Effector CD4-positive, alpha-beta T cell (primary cell): ENCODE results near the gene CDH13.

ENCODE experiments used
- DNase-seq: peaks from one replicate; pipeline ENCODE4 v3.0.0-alpha.2; 2020

The CDH13 gene

DNA sequence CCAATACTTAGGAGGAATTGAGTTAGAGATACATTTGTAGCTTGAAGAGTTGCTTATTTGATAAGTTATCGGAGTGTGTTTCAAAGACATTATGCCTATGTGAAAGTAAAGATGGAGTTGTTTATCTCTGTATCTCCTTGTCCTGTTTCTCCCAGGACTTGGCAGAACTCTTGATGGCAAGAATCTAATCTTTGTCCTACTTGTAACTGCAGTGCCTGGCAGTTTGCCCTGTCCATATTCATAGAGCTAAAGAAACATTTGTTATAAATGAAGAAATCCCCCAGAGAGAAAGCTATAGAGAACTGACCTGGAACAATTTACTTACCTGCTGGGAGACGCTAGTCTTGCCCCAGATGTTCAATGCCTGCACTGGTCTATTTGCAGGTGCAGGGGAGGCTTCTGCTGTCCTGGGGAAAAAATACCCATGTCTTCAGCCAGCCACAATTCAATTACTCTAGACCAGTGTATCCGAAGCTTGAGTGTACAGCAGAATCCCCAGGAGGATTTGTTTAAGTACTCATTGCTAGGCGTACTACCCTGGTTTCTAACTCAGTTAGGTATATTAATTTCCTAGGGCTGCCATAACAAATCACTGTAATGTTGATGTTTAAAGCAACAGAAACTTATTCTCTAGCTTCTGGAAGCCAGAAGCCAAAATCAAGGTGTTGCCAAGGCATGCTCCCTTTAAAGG is 771.0 kb downstream of the CDH13 start:
- DNase-seq: no peak

DNA sequence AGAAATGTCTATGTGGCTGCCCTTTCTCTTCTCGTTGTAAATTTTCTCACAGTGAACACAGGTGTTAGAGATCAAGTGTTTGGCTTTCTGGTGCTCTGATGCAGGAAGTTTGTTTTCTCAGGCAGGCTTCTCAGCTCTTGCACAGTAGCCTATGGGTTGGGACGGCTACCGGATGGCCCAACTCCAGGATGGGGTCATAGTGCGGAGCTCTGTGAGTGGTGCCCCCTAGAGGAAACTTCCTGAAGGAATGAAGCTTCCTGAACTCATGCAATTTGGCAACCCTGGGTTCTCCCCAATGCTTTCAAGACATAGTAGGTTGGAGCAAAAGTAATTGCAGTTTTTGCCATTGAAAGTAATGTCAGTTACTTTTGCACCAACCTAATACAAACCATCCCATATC is 773.5 kb downstream of the CDH13 start:
- DNase-seq: no peak

DNA sequence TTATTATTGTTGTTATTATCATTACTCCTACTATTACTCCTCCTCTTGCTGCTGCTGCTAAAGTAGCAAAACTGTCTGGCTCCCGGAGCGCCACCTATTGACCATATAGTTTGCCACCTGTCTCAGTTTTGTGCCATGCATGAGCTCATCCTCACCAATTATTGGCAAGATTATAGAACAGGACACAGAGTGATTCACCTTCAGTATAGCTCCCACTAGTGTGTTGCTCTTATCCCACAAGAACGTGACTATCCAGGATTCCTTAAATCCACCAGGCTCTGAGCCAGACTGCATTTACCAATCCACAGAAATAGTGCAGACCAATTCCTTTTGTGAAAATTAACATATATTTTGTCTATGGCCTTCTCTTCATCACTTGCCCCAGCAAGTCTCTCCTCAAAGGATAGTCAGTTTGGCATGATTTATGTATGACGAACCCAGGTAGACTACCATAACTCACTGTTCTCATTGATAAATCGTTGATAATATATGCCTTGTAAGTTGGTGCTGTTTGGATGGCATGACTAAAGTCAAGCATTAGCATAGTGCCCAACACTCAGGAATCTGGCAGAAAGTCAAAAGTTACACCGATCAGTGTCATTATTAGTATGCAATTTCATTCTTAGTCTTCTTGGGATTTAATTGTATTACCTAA is 775.5 kb downstream of the CDH13 start:
- no peak for DNase-seq

DNA sequence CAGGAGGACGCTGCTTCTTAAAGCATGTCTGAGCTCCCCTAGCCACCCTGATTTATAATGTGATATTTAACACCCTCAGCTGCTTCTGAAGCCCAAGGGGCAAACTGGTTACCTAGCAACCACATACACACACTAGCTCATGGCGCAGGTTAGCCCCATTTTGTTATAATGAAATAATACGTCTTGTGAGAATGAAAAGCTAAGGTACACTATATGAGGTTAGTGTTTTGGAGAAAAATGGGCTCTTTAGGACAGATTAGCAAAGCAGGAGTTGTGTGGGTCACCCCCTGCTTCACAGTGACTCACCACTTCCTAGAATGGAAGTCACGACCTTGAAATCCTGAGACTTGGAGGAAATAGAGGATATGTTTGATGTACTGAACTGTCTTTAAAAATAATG is 776.2 kb downstream of the CDH13 start:
- DNase-seq: no peak

DNA sequence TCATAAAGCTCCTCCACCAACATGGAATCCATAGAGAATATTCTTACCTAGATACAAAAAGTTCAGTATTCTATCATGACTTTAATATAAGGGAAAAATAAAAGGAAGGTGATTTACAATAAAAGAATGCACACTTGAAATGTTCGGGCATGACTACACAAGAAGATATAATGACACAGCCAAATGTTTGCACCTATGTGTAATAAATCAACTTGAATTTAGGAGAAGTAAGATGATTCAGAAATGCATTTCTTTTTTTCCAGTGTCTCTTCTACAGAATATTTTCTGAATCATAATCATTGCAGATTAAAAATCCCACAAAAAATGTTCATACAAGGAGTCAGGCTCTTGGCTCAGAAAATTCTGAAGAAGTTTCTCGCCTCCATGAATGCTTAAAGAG is 777.0 kb downstream of the CDH13 start:
- DNase-seq: no peak

DNA sequence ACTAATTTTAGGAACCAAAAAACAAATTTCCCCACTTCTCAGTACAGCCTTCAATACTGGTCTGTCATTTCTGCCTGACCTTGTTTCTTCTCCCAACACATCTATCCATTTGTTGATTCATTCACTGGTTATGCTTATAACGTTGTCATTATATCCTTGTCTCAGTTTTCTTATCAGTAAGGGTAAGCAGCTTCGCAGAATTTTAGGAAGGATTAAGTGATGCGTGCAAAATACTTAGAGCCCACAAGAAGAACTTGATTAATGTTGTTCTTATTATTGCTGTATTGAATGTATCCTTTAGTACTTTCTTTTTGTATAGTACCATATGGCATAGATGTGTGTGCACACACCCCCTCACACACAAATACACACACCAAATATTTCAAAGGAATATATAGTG is 777.5 kb downstream of the CDH13 start:
- no peak for DNase-seq

DNA sequence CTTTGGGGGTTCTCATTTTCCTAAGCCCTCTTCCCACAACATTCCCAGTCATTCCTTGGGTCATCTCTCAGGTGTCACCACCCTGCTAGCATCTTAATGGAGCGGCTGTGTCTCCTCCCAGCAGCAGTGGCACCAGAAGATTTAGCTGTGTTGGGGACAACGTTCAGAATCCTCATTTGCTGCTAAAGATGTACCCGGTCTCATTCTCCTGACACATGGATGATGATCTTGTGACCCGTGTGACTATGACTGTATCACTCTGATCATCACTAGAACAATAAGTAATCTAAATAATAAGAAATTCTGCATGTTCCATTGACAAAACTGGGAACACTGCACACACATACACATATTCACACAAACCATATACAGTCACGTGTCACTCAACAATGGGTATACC is 781.2 kb downstream of the CDH13 start:
- DNase-seq: no peak

DNA sequence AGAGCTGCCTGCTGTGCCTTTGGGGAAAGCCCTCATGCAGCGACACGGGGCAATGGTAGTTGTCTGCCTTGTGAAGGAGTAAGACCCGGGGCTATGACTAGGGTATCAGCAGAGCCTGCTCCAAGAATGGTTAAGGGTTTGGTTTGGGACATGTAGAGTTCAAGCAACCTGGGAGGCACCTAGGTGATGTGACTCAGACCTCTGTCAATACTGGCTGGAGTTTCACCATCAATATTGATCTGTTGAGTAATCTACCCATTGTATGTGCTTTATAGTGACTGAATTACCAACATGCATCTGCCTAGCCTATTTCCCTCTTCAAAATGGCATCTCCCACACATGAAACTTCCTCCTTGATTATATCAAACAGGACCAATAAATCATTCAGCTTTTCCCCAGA is 782.6 kb downstream of the CDH13 start:
- DNase-seq: no peak

DNA sequence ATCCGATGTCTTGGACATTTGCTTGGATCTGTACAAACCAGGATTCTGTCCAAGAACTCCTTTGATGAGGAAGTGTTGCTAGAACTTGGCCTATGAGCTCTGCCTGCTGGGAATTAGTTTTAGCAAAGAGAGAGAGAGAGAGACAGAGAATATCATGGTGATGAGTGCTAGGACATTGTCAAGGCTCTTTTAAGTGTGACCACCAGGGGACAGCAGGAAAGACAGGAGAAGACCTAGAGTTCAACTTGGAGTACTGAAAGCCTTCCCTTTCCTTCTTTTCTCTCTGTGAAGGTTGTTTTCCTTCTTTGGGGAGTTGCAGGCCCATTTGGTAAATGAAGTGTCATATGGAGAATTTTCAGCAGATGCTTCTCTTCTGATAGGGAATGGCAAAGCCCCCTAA is 791.8 kb downstream of the CDH13 start:
- no peak for DNase-seq

DNA sequence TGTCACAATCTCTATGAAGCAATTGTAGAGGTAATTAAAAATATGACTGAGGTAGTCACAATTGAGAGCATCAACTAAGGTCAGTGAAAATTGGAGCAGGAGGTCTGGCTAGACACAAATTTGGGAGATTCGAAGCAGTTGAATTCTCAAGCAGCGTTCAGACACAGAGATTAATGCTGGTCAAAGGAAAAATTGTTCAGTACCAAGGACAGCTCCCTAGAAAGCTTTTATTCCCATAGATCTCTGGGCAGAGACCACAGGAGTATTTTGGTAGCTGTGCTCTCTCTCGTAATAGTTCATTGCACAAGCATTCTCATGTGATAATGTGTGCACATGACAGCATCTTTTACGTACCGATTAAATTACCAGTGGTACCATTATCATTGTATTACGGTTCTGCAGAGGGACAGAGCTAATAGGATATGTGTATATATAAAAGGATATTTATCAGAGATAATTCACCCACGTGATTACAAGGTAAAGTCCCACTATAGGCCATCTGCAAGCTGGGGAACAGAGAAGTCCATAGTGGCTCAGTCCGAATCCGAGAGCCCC is 793.5 kb downstream of the CDH13 start:
- DNase-seq: no peak

DNA sequence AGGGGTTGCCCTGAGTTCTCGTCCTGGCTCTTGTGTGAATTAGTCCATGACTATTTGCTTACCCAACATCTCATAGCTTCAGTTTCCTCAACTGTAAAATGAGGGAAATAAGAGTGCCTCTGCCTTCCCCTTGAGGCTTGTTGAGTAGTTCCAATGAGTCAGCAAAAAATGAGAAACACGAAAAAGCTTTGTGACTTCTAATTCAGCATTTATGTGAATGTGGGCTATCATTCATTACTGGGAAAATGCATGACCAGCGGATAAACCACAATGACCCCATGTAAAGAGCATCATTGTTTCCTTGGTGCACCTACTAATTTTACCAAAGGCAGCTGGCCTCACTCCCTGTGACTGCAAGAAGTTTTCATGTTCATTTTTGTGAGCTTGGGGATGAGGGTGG is 806.4 kb downstream of the CDH13 start:
- DNase-seq: no peak

DNA sequence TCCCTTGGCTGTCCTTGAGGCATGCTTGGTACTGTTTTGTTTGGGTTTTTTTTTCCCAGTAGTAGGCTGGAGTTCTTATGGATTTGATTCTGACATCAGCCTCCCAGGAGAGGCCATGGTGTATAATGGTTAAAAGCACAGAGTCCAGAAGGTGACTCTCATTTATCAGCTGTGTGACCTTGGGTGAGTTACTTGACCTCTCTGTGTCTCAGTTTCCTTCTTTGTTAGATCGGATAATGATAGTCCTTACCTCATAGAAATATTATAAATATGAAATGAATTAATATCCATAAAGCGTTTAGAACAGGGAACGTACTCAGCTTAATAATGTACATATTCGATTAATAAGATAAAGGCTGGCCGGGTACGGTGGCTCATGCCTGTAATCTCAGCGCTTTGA is 810.3 kb downstream of the CDH13 start:
- DNase-seq: no peak

DNA sequence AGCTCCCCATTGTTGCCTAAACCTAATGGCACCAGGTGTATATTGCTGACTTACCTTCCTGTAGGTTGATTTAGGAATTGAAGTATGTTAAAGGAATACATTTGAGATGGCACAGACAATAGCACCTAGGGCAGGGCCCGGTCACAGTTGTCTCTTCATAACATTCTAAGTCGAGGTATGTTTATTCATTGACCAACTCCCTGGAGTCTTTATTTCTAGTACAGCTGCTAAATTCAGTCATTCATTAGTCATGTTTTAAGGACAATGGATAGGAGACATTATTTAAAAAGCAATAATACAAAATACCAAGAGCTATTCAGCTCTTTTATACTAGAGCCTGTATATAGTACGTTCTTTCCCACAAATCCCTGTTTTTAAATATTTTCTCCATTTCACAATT is 811.6 kb downstream of the CDH13 start:
- DNase-seq: no peak

DNA sequence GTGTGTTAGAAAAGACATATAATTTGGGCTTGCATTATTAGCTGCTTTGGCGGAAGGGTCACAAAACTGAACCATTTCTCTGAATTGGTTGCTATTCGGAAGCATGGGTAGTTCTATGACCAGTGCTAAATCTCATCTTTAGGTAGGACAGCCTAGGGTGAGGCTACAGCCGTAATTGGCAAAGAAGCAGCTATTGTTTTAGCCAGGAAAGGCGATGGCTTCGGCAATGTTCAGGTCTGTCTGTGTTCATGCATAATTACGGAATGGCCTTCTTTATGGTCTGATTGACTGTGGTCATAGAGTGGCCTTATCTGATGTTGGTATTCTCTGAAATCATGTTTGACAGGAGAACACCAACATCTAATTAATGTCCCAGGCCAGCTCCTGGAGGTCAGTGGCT is 812.6 kb downstream of the CDH13 start:
- no peak for DNase-seq

DNA sequence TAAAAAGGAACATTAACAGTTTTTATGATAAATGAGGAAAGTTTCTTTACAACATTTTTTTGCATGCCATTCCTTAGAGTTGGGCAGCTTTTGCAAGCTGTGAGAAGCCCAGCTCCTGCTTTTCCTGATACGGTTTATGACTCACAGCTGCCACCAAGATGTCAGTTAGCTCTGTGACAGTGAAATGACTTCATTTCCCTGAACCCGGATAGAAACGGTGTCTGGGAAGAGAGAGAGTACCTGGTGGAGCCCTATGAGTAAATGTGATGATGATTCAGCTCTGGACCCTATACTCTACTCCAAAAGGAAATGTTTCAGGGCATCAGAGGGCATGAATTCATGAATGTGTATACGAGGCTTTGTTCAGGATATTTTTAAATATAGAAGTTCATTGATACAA is 814.7 kb downstream of the CDH13 start:
- no peak for DNase-seq

DNA sequence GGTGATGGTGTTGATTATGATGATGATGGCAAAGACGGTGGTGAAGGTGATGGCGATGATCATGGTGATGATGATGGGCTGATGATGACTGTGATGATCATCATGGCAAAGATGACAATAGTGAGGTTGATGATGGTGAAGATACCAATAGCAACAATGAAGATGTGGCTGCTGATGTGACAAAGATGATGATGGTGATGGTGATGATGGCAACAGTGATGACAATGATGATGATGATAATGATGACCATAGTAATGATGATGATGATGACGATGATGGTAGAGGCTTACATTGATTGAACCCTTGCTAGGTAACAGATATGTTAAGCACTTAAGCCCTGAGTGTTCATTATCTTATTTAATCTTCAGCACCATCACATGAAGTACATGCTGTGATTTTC is 817.2 kb downstream of the CDH13 start:
- no peak for DNase-seq

DNA sequence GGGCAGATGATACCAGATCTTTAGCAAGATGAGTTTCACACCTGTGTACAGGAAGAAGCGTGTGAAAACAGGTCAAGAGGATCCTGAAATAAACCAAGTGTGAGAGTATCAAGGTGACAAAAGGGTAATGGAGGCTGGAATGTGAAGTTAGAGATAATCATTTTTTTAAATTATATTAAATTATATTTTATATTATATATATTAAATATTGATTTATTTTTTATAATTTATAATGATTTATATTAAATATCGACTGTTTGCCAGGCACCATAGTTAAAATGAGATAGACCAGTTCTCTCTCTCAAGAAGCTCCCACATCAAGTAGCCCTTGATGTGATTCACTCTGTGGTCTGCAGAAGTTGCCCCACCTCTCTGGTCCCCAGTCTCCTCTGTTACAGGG is 820.8 kb downstream of the CDH13 start:
- DNase-seq: no peak

DNA sequence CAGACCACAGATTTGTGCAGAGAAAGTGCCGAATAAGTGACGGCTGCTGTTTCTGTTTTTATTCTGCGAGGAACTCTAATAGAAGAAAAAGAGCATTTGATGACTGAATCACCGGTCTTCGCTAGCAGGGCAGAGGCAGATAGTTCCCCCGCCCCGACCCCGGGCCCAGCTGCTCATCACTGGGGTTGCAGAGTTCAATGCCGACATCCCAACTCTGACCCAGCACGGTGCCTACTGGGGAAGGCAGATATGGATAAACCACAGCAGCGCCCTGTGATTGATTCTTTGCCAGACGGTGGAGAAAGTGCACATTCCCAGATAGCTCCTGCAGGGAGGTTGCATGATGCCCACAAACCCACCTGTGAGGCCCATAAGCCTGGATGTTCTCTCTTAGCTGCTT is 823.1 kb downstream of the CDH13 start:
- DNase-seq: no peak

DNA sequence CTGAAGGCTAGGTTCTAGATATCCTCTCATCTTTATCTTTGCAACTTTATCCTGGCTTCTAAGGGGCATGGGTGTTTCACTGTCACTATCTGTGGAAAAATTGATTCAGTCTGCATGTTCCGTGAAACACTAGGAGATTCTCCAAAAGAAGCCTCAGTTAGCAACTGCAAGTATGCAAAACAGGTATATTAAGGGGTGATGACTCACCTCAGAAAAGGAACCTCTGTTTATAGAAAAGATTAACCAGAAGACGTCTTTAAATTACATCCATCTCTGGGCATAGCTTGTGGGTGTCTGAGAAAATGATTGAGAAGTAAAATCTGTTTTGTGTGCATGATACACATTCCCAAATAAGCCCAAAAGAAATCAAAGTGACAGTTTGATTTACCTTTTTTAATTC is 827.2 kb downstream of the CDH13 start:
- DNase-seq: no peak

DNA sequence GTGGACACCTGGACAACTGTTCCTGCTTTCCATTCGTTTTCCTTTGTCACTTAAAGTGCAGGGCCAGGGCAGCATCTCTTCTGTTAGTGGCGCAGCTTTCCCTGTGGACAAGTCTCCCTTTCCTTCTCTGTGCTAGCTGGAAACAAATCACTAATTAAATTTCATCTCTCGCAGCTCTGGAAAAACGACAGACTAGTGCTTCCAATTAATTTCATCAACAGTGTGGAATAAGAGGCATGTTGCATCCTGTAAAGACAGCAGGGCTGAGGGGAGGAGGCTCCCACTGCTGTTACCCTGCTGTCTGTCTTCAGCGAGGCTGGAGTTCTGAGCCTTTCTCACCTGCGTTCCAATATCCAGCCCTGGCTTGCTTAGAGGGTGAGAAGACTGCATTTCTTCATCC is 828.9 kb downstream of the CDH13 start:
- DNase-seq: no peak

DNA sequence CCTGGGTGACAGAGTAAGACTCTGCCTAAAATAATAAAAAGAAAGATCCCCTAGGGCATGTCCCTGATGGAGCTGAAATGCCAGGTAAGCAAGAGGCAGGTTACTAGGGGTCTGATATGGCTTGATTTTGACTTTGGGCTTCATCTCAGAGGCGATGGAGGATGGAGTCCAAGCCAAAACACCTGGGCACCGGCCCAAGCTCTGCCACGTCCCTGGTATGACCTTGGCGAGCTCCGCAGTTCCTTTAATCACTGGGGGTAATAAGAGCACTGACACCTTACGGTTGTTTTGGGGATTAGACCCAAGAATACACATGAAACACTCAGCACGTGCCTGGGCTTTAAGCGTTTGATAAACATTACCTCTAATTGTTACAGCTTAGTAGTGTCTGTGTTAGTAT is 830.2 kb downstream of the CDH13 start:
- DNase-seq: no peak

DNA sequence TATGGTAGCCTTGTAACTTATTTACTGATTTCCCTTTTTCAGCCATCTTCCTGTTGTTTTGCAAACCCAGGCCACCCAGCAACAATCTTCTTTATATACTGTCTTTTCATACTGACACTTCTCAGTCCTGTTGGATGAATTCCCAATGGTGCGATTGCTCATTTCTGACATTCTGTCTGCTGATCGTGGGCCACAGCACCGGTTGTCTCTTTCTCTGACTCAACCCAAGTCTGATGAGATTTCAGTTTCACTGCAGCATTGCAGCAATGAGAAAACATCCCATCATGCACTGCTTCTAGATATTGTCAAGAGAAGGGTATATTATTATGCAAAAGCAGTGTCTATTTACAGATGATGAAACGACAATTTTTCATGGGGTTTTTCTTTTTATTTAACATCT is 831.8 kb downstream of the CDH13 start:
- DNase-seq: no peak

DNA sequence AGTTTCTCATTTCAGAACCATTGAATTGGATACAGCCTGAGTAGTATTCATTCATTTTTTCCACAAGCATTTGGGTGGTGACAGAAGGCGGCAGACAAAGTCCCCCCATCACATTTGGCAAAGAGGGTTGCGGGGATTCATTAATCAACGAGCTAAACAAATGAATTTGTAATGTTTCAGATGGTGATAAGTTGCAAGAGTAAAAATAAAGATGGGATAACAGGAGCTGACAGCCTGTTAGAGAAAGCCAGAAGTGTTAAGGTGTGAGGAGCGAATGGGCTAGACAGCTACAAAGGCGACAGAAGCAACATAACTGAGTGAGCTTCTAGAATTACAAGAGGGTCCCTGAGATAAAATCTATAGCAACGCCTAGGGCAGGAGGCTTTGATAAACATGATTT is 838.2 kb downstream of the CDH13 start:
- DNase-seq: no peak

DNA sequence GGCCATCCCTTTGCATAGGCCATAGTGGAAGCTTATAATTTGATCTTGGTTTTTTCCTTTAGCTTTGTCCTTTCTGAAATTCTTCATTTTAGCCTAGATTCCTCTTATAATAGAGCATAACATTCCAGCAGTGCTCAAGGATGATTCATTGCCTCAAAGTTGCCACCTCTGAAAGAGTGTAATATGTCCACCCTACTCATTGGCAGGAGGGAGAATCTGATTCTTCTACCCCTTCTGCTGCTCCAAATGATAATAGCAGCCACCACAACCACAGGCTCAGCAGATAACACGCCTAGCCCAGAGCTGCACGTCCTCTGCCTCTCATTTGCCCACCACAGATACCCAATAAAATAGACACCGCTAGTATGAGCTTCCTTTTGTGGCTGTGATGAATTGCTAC is 843.6 kb downstream of the CDH13 start:
- no peak for DNase-seq
